Body of pancreas (tissue), 4 donors: ENCODE data around the gene PLCG2.

Experiments used
- POLR2A ChIP-seq, 3 donors: fragments of 450-650 bp; IDR thresholded peaks; one replicate each; pipeline ENCODE4 v1.6.1; 2016; ENCODE audit warnings: antibody characterized with exemption in 3 of 3, mild to moderate bottlenecking in 2 of 3
- TF ChIP-seq, protein P1 (sequence below), 7 experiments: fragments of 450-650 bp in 4 of 7; fragments of 200-600 bp in 3 of 7; sonication (generic) in 3 of 7; IDR thresholded peaks; one replicate each; pipeline ENCODE4 v1.5.1; 2016 to 2019; ENCODE audit warnings: antibody characterized with exemption in 7 of 7

DNA sequence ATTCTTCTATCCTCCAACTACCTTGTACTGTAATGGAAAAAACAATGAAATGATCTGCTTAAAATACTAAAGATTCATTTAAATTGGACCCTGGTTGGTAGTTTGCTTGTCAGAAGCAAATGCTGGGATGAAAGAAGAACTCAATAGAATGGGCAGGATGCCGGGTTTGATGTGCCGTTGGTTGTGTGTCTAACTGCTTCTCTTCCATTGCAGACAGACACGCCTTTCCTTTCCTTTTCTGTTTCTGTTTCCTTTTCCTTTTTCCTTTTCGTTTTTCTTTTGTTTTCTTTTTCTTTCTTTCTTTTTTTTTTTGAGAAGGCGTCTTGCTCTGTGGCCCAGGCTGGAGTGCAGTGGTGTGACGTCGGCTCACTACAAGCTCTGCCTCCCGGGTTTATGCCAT lies 64.6 kb downstream of the PLCG2 start:
- TF ChIP-seq, protein P1, sequence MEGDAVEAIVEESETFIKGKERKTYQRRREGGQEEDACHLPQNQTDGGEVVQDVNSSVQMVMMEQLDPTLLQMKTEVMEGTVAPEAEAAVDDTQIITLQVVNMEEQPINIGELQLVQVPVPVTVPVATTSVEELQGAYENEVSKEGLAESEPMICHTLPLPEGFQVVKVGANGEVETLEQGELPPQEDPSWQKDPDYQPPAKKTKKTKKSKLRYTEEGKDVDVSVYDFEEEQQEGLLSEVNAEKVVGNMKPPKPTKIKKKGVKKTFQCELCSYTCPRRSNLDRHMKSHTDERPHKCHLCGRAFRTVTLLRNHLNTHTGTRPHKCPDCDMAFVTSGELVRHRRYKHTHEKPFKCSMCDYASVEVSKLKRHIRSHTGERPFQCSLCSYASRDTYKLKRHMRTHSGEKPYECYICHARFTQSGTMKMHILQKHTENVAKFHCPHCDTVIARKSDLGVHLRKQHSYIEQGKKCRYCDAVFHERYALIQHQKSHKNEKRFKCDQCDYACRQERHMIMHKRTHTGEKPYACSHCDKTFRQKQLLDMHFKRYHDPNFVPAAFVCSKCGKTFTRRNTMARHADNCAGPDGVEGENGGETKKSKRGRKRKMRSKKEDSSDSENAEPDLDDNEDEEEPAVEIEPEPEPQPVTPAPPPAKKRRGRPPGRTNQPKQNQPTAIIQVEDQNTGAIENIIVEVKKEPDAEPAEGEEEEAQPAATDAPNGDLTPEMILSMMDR (IDR thresholded peaks at IDR 0.05): no peak
- TF ChIP-seq POLR2A (IDR thresholded peaks at IDR 0.05): no peak
